Gastroesophageal sphincter (tissue), 3 donors: ENCODE data around the gene PSD2.
A peak's percentile ranks its signal among the peaks of the same experiment; 100 is the strongest.

Source experiments
- EP300 ChIP-seq: sonication (generic); formaldehyde crosslinking; IDR thresholded peaks from one replicate; pipeline ENCODE4 v1.6.1; 2017; ENCODE audit warnings: antibody characterized with exemption, mild to moderate bottlenecking
- TF ChIP-seq, protein P1 (sequence below), 4 experiments: fragments of 200-600 bp in 2 of 4; fragments of 450-650 bp in 2 of 4; sonication (generic) in 1 of 4; IDR thresholded peaks; one replicate each; pipeline ENCODE4 v1.5.1; 2017 to 2019; ENCODE audit warnings: antibody characterized with exemption in 4 of 4, mild to moderate bottlenecking in 2 of 4, moderate library complexity in 2 of 4

DNA sequence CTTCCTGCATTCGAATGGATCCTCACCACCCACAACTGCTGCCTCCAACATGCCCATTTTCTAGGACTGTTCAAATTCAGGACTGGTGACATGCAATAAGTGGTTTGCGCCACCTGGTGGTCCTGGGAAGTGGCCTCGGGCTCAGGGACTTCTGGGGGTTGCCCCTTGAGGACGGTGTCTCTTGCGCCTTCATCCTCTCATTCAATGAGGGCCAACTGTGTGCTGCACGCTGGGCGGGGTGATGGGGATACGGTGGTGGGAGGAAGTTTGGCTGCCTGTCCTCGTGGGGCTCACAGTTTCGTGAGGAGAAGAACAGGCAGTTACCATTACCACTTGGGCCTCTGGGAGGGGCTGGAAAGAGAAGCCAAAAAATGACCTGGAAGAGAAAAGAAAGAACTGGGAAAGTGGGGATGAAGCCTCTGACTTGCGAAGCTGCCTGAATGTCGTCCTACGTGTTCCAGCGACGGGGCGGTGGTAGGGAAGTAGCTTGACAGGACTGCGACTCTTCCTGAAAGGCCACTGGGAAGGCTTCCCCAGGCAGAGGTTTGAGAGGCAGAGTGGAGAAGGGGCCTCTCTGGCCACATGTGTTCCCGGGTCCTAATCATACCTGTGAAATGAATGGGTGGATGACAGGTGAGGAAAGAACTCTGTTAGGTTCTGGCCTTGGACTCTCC is 49.0 kb downstream of the PSD2 start:
- TF ChIP-seq EP300, result no peak
- TF ChIP-seq, protein P1, sequence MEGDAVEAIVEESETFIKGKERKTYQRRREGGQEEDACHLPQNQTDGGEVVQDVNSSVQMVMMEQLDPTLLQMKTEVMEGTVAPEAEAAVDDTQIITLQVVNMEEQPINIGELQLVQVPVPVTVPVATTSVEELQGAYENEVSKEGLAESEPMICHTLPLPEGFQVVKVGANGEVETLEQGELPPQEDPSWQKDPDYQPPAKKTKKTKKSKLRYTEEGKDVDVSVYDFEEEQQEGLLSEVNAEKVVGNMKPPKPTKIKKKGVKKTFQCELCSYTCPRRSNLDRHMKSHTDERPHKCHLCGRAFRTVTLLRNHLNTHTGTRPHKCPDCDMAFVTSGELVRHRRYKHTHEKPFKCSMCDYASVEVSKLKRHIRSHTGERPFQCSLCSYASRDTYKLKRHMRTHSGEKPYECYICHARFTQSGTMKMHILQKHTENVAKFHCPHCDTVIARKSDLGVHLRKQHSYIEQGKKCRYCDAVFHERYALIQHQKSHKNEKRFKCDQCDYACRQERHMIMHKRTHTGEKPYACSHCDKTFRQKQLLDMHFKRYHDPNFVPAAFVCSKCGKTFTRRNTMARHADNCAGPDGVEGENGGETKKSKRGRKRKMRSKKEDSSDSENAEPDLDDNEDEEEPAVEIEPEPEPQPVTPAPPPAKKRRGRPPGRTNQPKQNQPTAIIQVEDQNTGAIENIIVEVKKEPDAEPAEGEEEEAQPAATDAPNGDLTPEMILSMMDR (IDR thresholded peaks at IDR 0.05), result peak in 3 of 4 experiments; percentile 52 to 81 (median 65)
